Measurements from ENCODE around the gene LDLR.

- no peak for TF ChIP-seq EZH2phosphoT487 (IDR thresholded peaks at IDR 0.05; ENCODE audit: insufficient read depth, low read depth)
- TF ChIP-seq EZH2 (IDR thresholded peaks at IDR 0.05; ENCODE audit: insufficient read depth, poor library complexity, severe bottlenecking) = no peak
Measured at GRCh38 chr19:11152318-11153062, 63.2 kb downstream of the LDLR start.

All from GM23248 (cell line).